ENCODE measurements around the gene TRRAP.

TRRAP gene

GRCh38 chr7:98963305-98963704 is 85.0 kb downstream of the TRRAP start:
- no peak for DNase-seq
- H3K4me1 Mint-ChIP-seq: no peaks in the 10 kb centered on the region
- no peak overlapping the region for H3K27ac Mint-ChIP-seq
- H3K27me3 Mint-ChIP-seq: no peaks in the 10 kb centered on the region
- no peaks in the 10 kb centered on the region for H3K9me3 Mint-ChIP-seq
- H3K4me3 Mint-ChIP-seq: no peak overlapping the region
- CTCF ChIA-PET: interaction anchor here (0.9 kb wide), 1 partner anchor 23 kb away, joined by 3 read pairs; no protein-coding TSS in a partner anchor
- H3K36me3 Mint-ChIP-seq: peaks cover 60% of the 10 kb centered on the region

- Mint-ChIP-seq H3K9me3 (no peaks in the 10 kb centered on the region), H3K4me3 (no peak overlapping the region), H3K36me3 (peaks cover 62% of the 10 kb centered on the region), H3K27me3 (no peaks in the 10 kb centered on the region), H3K27ac (no peak overlapping the region), H3K4me1 (no peaks in the 10 kb centered on the region)
- CTCF ChIA-PET: no interaction called here
- no peak for DNase-seq
Observed at GRCh38 chr7:98964596-98964995, 86.3 kb downstream of the TRRAP start.

- no peak overlapping the region for H3K4me3 Mint-ChIP-seq
- no peaks in the 10 kb centered on the region for H3K9me3 Mint-ChIP-seq
- no peaks in the 10 kb centered on the region for H3K4me1 Mint-ChIP-seq
- CTCF ChIA-PET: no interaction called here
- no peaks in the 10 kb centered on the region for H3K27me3 Mint-ChIP-seq
- no peak overlapping the region for H3K27ac Mint-ChIP-seq
- DNase-seq: no peak
- peaks cover 70% of the 10 kb centered on the region for H3K36me3 Mint-ChIP-seq
Observed at GRCh38 chr7:98968621-98969020, 90.3 kb downstream of the TRRAP start.

- no peak overlapping the region for H3K4me3 Mint-ChIP-seq
- H3K27ac Mint-ChIP-seq: no peak overlapping the region
- DNase-seq: no peak
- no peaks in the 10 kb centered on the region for H3K9me3 Mint-ChIP-seq
- no peaks in the 10 kb centered on the region for H3K4me1 Mint-ChIP-seq
- H3K27me3 Mint-ChIP-seq: no peaks in the 10 kb centered on the region
- CTCF ChIA-PET: no interaction called here
- H3K36me3 Mint-ChIP-seq: peaks cover 74% of the 10 kb centered on the region
Observed at GRCh38 chr7:98969386-98969785, 91.1 kb downstream of the TRRAP start.

GRCh38 chr7:98970016-98970615 is 91.8 kb downstream of the TRRAP start:
- H3K27ac Mint-ChIP-seq: no peak overlapping the region
- H3K27me3 Mint-ChIP-seq: no peaks in the 10 kb centered on the region
- no peaks in the 10 kb centered on the region for H3K9me3 Mint-ChIP-seq
- DNase-seq: no peak
- peaks cover 70% of the 10 kb centered on the region for H3K36me3 Mint-ChIP-seq
- no peak overlapping the region for H3K4me3 Mint-ChIP-seq
- CTCF ChIA-PET: no interaction called here
- no peaks in the 10 kb centered on the region for H3K4me1 Mint-ChIP-seq

- H3K27me3 Mint-ChIP-seq: no peaks in the 10 kb centered on the region
- no peak overlapping the region for H3K4me3 Mint-ChIP-seq
- CTCF ChIA-PET: no interaction called here
- H3K9me3 Mint-ChIP-seq: no peaks in the 10 kb centered on the region
- H3K36me3 Mint-ChIP-seq: peaks cover 69% of the 10 kb centered on the region
- no peak for DNase-seq
- no peak overlapping the region for H3K27ac Mint-ChIP-seq
- no peaks in the 10 kb centered on the region for H3K4me1 Mint-ChIP-seq
Observed at GRCh38 chr7:98970805-98971204, 92.5 kb downstream of the TRRAP start.

GRCh38 chr7:98974205-98974604 is 95.9 kb downstream of the TRRAP start:
- H3K36me3 Mint-ChIP-seq: peaks cover 68% of the 10 kb centered on the region
- no peak overlapping the region for H3K27ac Mint-ChIP-seq
- no peaks in the 10 kb centered on the region for H3K4me1 Mint-ChIP-seq
- DNase-seq: no peak
- CTCF ChIA-PET: interaction anchor here (0.6 kb wide), 1 partner anchor 39 kb away, joined by 3 read pairs; no protein-coding TSS in a partner anchor
- H3K27me3 Mint-ChIP-seq: no peaks in the 10 kb centered on the region
- H3K9me3 Mint-ChIP-seq: no peaks in the 10 kb centered on the region
- no peak overlapping the region for H3K4me3 Mint-ChIP-seq

DNA sequence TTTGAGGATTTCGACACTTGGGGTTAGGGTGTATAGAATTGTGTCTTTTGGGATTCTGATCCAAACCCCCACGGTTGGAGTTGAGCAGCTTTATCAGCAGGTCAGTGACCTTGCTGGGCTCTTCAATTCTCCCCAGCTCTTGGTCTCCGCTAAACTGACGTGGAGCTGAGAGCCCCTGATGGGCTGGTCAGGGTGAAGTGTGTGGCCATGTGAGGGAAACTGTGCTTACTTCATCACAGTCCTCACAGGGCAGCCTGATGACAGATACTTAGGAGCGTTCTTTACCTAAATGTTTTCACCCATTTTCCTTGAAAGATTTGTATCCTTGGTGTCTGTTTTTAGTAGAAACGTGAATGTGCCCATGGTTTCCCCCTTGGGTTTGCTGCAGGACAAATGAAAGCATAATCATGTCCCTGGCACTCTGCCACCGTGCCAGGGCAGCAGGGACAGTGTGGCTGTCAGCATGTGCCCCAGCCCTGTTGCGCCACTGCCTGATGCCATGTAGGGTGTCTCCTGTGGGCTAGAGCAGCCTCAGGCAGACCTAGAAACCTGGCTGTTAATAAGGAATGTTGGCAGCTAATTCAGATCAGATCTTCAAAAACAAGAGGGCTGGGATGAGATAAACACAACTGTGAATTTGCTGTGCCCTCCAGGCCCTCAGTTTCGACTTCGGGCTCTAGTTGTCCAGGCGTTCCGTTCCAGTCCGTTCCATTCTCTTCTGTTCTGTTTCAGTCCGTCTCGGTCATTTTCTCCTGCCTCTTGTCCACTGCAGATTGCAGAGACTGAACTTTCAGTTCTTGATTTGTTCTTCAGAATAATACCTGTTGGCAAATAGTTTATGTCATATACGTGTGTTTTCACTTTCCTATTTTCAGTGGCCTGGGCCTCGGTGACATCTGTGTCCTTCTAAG is 96.8 kb downstream of the TRRAP start:
- Mint-ChIP-seq H3K4me3 (no peak overlapping the region), H3K36me3 (peaks cover 68% of the 10 kb centered on the region), H3K9me3 (no peaks in the 10 kb centered on the region), H3K27ac (no peak overlapping the region), H3K27me3 (no peaks in the 10 kb centered on the region), H3K4me1 (no peaks in the 10 kb centered on the region)
- CTCF ChIA-PET: no interaction called here
- no peak for DNase-seq

- Mint-ChIP-seq H3K9me3 (no peaks in the 10 kb centered on the region), H3K4me3 (no peak overlapping the region), H3K4me1 (no peaks in the 10 kb centered on the region), H3K27ac (no peak overlapping the region), H3K36me3 (peaks cover 66% of the 10 kb centered on the region), H3K27me3 (no peaks in the 10 kb centered on the region)
- DNase-seq: no peak
- CTCF ChIA-PET: no interaction called here
Observed at GRCh38 chr7:98976396-98977185, 98.3 kb downstream of the TRRAP start.

DNA sequence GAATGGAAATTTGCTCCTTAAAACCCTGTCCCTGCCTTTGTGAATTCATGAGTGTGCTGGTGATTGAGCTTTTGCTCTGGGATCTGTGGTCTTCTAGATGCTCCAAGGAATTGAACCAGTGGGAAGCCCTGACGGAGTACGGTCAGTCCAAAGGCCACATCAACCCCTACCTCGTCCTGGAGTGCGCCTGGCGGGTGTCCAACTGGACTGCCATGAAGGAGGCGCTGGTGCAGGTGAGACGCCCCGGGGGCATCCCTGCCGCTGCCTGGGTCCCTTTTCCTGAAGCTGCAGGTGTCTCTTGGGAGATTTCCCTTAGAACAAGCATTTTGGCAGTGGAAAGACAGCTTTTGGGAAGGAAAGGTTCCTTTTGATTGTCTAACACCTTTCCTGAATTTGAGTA is 100.3 kb downstream of the TRRAP start:
- H3K4me1 Mint-ChIP-seq: no peaks in the 10 kb centered on the region
- no peaks in the 10 kb centered on the region for H3K9me3 Mint-ChIP-seq
- H3K27me3 Mint-ChIP-seq: no peaks in the 10 kb centered on the region
- H3K4me3 Mint-ChIP-seq: no peak overlapping the region
- H3K36me3 Mint-ChIP-seq: peaks cover 64% of the 10 kb centered on the region
- CTCF ChIA-PET: no interaction called here
- DNase-seq: no peak
- H3K27ac Mint-ChIP-seq: no peak overlapping the region

GRCh38 chr7:98981701-98982100 is 103.4 kb downstream of the TRRAP start:
- CTCF ChIA-PET: no interaction called here
- H3K36me3 Mint-ChIP-seq: peaks cover 73% of the 10 kb centered on the region
- DNase-seq: no peak
- no peaks in the 10 kb centered on the region for H3K27me3 Mint-ChIP-seq
- H3K4me3 Mint-ChIP-seq: no peak overlapping the region
- H3K27ac Mint-ChIP-seq: no peak overlapping the region
- no peaks in the 10 kb centered on the region for H3K4me1 Mint-ChIP-seq
- H3K9me3 Mint-ChIP-seq: peaks cover 6% of the 10 kb centered on the region

DNA sequence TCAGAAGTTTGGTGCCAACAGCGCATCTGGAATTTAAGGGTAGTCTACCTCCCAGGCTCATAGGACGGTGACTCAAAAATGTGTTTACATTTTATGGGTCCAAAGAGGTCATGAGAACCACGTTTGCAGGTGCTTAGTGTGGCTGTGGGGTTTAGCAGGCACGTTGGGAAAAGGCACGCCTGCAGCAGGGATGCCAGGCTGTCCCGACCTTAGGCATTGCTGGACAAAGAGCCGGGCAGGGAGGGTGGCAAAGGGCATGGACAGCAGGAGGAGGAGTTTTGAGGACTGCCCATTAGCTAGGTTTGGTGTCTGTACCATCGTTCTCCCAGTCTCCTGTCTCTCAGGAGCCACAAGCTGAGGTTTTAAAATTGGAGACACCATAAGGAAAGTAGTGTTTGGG is 104.4 kb downstream of the TRRAP start:
- no peaks in the 10 kb centered on the region for H3K4me1 Mint-ChIP-seq
- no peaks in the 10 kb centered on the region for H3K27me3 Mint-ChIP-seq
- CTCF ChIA-PET: no interaction called here

GRCh38 chr7:98984126-98984525 is 105.8 kb downstream of the TRRAP start:
- DNase-seq: no peak
- CTCF ChIA-PET: no interaction called here
- no peaks in the 10 kb centered on the region for H3K27me3 Mint-ChIP-seq
- H3K27ac Mint-ChIP-seq: no peak overlapping the region
- H3K36me3 Mint-ChIP-seq: peaks cover 80% of the 10 kb centered on the region
- H3K9me3 Mint-ChIP-seq: peaks cover 6% of the 10 kb centered on the region
- H3K4me3 Mint-ChIP-seq: no peak overlapping the region
- H3K4me1 Mint-ChIP-seq: peaks cover 5% of the 10 kb centered on the region

More for the DNA sequence above, 104.4 kb downstream of the TRRAP start:
- peaks cover 76% of the 10 kb centered on the region for H3K36me3 Mint-ChIP-seq
- no peak for DNase-seq
- H3K9me3 Mint-ChIP-seq: peaks cover 6% of the 10 kb centered on the region
- no peak overlapping the region for H3K4me3 Mint-ChIP-seq
- no peak overlapping the region for H3K27ac Mint-ChIP-seq

- peaks cover 6% of the 10 kb centered on the region for H3K9me3 Mint-ChIP-seq
- H3K4me3 Mint-ChIP-seq: no peak overlapping the region
- H3K27me3 Mint-ChIP-seq: no peaks in the 10 kb centered on the region
- peaks cover 5% of the 10 kb centered on the region for H3K4me1 Mint-ChIP-seq
- no peak overlapping the region for H3K27ac Mint-ChIP-seq
- peaks cover 79% of the 10 kb centered on the region for H3K36me3 Mint-ChIP-seq
- CTCF ChIA-PET: no interaction called here
- DNase-seq: no peak
Observed at GRCh38 chr7:98985406-98985805, 107.1 kb downstream of the TRRAP start.

Data from activated naive CD4-positive, alpha-beta T cell treated with anti-CD3 and anti-CD28 coated beads, Interleukin-2, amount 10 ng/mL, durations not matched to agents 7 days and 5 days (primary cell).